Hepatocyte (in vitro differentiated cells): Measurements from ENCODE around the gene PLXND1.

Source experiments
- CTCF ChIP-seq: fragments of 200-600 bp; sonication (generic); IDR thresholded peaks from 2 replicates; pipeline ENCODE4 v1.5.1; 2016; ENCODE audit warnings: antibody characterized with exemption, mild to moderate bottlenecking; ENCODE audit not compliant: poor library complexity
- EZH2 ChIP-seq: fragments of 200-600 bp; sonication (generic); IDR thresholded peaks from 2 replicates; pipeline ENCODE4 v1.6.1; 2016; ENCODE audit warnings: antibody characterized with exemption, mild to moderate bottlenecking, borderline replicate concordance
- EZH2phosphoT487 ChIP-seq: fragments of 200-600 bp; sonication (generic); IDR thresholded peaks from one replicate; pipeline ENCODE4 v1.6.1; 2018; ENCODE audit warnings: antibody characterized with exemption, mild to moderate bottlenecking, low read depth, moderate library complexity; ENCODE audit not compliant: unreplicated experiment, severe bottlenecking

- TF ChIP-seq CTCF, result no peak
- no peak for TF ChIP-seq EZH2
- TF ChIP-seq EZH2phosphoT487, result no peak
These were observed 8.5 kb downstream of the PLXND1 start for GRCh38 chr3:129598000-129598381.
